ENCODE data around the gene FILIP1L. TPM values are rescaled to one million over a fixed set of nuclear protein-coding genes. Genes with fewer than 3 reads are reported as not detected.

FILIP1L gene
- total RNA-seq, 2 donors from 2014 or later = 370 to 630 TPM

DNA sequence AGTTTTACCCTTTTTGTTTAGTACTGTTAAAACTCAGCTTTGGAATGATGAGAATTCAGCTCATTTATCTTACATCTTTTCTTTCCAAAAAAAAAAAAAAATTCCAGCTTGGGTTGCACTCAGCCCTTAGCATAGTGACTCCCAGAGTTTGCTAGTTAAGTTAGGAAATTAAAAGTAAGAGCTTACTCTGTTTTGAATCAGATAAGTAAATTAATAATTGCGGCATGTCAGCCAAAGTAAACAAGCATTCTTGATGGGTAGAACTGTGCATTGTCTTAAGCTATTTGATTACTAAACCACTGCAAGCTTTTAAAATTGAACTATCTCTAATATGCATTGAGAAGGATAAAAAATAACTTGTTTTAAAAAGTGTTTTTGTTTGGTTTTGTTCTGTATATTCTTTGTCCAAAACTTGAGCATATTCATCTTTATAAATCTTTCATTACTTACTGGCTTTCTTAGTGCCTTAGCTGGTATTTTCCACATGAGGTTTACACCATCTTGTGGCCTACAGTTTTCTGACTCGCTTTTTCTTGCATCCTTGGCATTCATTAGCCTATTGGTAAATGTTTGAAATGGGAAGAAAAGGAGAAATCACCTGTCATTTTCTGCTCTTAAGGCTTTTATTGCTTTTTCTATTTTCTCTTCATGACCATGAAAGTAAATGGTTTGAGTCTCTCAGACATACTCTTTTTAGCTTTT is 107.6 kb downstream of the FILIP1L start:
- intact Hi-C loops (cut with DNase I) = no loop called here

DNA sequence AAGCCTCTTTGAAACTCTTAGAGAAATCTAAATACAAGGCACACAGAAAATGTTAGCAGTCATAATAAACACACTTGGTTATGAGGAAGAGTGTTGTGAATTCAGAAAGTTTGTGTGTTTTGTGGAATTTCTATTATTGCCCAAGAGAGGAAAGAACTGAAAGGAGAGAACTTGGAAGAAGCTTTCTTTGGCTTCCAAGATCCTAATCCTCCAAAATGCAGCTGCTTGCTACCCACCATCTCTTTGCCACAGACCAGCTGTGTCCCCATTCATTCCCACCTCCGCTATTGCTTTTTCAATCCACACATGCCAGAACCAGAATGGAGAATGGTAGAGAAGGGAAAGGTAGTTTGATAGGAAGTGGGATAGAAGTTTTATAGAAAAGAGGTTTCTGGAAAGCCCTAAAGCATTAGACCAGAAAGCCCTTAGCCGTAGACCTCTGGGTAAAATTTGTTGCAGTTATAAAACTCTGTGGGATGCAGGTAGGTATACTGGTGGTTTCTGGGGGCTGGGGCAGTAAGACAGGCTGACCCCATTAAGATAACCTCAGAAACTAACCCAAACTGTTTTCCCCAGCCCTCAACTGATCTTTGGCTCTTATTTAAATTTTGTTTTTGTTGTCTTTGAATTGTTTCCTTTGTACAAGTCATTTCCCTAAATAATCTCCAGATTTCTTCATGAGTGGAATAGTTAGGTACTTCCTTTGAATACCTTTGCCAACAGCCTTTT is 108.5 kb downstream of the FILIP1L start:
- DNase-seq (ENCODE audit: low spot score) = no peak
- intact Hi-C loops (cut with DNase I) = no loop called here

More for the DNA sequence above, 107.6 kb downstream of the FILIP1L start:
- no peak for DNase-seq (ENCODE audit: low spot score)

DNA sequence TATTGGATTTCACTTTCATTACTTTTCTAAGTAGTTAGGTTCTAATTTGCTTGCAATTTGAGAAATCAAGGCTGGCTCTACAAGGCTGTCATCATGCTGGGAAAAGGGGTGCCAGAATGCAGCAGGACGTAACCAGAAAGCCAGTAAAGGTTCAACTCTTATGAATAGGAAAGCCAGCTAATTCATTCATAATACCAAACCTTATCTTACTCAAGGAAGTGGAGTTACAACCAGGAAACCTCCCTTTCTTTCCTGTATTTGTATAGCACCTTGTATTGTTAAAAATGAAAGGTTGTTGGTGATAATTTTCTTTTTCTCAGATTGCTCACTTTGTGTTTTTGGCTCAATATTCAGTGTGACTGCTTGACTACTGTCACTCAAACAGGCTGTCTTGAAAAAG is 109.4 kb downstream of the FILIP1L start:
- intact Hi-C loops (cut with DNase I) = no loop called here
- DNase-seq (ENCODE audit: low spot score) = no peak

DNA sequence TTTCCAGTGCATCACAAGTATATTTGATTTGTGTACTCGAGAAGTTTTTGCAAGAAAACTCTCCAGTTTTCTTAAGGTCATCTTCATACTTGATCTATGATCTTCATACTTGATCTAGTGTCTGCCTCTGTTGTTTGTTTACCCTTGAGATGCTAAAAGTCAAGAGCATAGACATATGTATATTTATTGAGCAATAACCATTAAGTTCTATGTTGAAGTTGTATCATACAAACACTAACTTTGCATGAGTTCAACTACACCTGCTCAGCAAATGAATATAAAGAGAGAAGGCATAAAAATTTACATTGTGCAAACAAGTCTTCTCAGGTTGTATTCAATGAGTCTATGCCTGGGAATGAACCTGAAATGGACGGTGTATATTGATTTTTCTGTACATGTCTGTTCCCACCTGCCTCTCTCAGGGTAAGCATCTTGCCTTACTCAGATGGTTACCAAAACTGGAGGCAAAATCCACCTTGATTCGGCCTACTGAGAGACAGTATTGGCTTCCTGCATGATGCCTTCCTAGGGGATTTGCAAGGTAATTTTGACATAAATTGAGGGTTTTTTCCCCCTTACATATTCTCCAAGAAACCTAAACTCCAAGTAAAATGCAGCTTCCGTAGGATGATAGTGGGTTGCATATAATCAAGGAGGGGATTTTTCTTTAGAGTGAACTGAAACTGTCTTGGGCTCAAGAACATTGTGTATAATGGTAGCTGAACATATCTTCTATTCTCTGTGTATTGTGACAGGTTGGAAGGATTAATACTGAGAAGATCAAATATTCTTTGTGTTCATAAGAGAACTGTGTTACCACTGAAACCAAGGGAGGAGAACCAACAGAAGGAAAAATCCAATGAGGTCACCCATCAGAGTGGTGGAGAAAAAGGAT is 110.4 kb downstream of the FILIP1L start:
- DNase-seq (ENCODE audit: low spot score) = no peak
- intact Hi-C loops (cut with DNase I) = no loop called here

DNA sequence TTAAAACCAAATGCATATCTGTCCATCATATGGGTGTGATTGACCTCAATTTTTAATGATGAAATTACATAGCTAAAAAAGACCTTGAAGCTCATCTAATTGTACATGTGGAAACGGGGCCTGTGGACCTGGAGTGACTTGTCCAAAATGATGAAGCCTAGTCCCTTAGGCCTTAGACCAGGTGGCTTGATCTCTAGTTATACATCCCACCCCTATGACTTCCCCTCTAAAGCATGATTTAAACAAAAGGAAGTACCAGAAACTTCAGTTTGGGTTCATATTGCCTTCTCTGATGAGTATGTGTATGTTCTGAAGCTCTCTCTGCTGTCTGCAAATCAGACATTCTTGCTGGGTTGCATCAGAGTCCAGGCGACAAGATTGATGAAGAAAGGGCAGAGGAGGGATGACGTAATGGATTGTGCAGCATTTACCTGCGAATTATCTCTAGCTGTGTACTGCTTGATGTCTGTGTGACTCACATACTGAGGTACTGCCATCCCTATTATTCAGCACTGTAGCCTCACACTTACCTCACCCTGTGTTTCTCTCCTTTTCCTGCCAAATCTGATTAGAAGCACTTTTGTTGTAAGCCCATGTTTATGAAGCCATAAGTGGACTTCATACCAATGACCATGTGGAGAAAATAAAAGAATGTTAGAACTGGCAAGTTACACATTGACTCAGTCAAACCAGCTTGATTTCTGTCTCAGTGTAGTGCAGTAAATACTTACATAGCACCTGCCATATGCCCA is 111.5 kb downstream of the FILIP1L start:
- intact Hi-C loops (cut with DNase I) = no loop called here
- no peak for DNase-seq (ENCODE audit: low spot score)

DNA sequence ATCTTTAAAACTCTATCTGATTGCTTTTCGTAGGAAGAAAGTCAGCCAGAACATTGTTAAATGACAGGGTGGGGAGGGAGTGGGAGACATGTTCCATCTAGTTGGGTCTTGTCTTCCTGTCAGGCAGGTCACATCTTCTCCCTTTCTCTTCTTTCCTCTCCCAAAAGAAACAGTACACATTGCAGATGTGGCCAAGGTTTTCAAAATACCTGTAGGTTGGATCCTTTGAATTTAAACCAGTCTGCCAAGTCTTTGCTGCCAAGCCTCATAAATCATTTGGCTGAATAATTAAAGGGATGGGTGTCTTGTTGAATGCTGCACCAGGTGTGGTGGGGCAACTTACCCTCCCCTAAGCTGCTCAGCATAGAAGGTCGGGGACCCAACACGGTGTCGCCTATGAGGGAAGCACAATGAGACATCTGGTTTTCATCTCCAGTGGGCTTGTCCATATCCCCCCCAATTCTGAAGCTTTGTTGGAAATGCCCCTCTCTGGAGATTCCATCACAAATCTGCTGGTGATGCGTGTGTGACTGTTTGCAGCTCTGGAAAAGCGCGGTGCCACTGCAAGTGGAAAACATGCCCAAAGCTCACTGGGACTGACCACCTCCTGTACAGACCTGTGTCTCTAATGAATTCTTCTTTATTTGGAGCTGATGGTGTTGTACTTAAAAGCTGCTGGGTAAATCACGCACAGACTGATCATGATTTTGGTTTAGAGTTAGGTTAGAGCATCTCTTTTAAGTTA is 112.6 kb downstream of the FILIP1L start:
- no peak for DNase-seq (ENCODE audit: low spot score)
- intact Hi-C loops (cut with DNase I) = no loop called here

DNA sequence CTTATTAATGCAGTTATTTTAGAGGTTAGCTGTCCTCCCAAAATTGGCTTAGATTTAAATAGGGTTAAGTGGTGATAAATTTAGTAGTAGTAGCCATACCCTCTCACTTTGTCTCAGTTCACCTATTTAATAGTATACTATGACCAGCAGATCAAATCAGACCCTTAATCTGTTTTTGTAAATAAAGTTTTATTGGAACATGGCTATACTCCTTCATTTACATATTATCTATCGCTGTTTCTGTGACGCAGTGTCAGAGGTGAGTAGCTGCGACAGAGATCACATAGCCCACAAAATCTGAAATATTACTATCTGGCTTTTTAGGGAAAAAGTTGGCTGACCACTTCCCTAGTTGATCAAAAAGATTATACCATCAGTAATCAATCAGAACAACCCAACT is 113.2 kb downstream of the FILIP1L start:
- intact Hi-C loops (cut with DNase I) = no loop called here
- DNase-seq (ENCODE audit: low spot score) = no peak

DNA sequence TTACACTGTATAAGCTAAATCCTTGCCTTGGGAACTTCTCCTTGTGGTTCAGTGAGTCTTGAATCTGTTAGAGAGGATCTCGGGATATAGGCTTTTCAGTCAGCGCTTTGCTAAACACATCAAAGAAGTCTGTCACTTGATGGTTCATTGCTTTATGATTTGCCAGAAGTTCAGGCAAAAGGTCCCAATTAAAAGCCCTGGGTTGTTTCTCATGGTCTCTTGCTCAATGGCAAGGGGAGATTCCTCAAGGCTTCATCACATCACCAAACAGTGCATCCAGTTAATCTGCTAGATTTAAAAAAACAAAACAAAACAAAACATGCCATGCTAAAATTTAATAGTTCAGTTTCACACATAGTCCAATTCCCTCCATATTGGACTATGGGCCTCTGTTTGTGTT is 114.8 kb downstream of the FILIP1L start:
- DNase-seq (ENCODE audit: low spot score) = no peak

DNA sequence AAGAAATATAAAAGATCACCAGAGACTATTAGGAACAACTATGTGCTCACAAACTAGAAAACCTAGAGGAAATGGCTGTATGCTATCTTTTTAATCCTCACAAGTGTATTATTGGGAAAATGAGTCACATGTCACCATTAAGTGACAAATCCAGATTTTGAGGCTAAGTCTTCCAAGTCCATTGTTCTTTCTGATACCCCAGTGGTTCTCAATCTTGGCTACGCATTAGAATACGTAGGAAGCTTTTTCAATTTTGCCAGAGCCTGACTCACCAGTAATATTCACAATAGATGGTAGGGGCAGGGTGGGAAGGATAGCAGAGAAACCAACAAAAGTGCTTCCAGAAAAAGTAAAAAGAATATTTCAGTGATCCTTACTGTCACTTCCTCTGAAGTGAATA is 117.0 kb downstream of the FILIP1L start:
- intact Hi-C loops (cut with DNase I) = no loop called here
- DNase-seq (ENCODE audit: low spot score) = no peak

More for the DNA sequence above, 114.8 kb downstream of the FILIP1L start:
- intact Hi-C loops (cut with DNase I) = no loop called here

DNA sequence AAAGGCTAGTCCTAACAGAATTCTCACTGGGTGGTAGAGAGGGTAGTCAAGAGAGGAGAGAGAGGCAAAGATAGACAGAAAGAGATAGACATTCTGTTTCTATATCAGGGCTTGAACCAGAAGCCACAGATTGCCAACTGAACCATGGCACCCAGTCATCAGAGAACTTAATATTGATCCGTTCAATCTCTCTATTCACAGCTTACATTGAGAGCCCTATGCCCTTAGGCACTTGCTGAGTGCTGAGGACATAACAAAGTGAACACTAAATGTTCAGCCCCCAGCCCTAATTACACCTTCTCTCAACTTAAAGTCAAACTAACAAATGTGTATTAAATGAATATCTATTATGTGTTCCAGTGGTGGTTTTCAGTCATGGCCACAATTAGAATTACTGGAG is 124.1 kb downstream of the FILIP1L start:
- DNase-seq (ENCODE audit: low spot score) = no peak
- intact Hi-C loops (cut with DNase I) = no loop called here

DNA sequence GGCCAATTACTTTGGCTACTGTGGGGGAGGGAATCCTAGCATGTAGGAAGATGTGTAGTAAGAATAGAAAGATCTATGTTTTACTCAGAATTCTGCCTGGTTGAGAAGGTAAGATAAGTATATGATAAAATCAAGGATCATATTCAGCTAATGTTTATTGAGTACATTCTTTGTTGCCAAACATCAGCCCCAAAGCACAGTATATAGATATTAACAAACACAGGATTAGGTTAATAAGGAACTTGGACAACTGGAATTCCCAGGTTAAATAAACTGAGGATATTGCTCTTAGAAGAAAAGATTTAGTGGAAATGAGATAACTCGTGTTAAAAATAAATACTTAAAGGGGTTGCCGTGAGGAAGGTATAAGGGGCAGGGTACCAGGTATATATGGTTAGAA is 129.6 kb downstream of the FILIP1L start:
- DNase-seq (ENCODE audit: low spot score) = no peak
- intact Hi-C loops (cut with DNase I) = no loop called here

DNA sequence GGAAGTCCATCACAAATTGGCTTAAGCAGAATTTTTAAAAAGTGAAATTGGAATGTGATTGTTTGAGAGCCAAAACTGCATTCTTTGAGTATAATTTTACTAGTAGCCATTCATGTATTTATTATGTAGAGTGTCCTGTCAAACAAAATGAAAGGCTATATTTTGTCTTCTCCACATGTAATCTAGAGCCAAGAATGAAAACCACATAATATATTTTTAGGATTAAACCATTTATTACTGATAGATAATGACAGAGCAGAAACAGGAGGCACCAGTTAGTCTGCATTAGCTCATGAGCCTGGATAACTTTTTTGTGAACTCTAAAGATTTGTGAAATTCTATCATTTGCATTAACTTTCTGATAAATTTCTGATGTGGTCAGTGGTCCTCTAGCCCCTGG is 130.2 kb downstream of the FILIP1L start:
- intact Hi-C loops (cut with DNase I) = no loop called here
- no peak for DNase-seq (ENCODE audit: low spot score)

DNA sequence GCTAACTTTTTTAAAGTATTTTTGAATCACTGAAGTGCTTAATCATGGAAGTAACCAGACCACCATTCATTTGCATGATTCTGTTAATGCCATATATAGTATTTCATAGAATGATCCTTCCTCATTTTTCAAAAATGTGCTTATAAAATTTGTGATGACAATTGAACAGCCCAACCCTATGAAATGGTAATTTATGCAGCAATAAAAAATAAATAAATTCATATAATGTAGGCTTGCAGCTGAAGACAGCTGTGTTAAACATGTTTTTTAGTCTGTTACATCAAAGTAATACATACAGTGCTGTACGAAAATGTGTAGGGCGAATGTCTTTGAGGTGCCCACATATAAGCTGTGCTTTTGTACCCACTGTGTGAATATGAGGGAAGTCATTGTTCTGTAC is 131.7 kb downstream of the FILIP1L start:
- intact Hi-C loops (cut with DNase I) = no loop called here
- no peak for DNase-seq (ENCODE audit: low spot score)

DNA sequence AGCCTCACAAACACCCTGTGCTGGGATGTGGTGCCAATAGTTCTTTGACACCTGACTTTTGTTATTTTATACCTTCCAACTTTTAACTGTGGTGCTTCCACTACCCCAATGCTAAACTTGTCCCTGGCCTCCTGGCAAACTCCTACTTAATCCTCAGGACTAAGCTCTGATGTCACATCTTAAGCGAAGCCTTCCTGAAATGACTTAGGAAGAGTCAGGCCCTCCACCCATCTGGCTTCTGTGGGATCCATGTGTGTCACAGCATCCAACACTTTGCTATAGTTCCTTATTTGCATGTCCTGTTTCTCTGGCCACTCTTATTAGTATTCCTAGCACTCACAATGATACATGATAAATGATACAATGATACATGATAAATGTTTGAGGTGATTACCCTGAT is 133.2 kb downstream of the FILIP1L start:
- intact Hi-C loops (cut with DNase I) = no loop called here

DNA sequence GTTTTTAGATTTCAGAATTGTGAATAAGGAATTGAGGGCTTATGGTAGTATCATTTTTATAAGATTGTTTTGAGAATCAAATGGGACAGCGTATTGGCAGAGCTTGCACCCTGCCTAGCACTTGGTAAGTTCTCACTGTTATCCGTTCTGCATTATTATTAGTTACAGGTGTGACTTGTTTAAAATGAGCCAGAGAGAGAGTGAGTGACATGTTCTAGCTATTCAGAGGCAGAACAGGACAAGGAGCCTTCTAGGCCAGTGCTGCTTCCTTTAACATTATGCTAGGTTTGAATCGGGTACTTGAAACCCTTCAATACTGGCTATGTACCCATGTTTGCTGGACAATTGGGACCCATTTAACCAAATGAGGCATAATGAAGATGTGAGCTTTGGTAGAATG is 133.7 kb downstream of the FILIP1L start:
- intact Hi-C loops (cut with DNase I) = no loop called here

More for the DNA sequence above, 133.2 kb downstream of the FILIP1L start:
- DNase-seq (ENCODE audit: low spot score) = no peak

DNA sequence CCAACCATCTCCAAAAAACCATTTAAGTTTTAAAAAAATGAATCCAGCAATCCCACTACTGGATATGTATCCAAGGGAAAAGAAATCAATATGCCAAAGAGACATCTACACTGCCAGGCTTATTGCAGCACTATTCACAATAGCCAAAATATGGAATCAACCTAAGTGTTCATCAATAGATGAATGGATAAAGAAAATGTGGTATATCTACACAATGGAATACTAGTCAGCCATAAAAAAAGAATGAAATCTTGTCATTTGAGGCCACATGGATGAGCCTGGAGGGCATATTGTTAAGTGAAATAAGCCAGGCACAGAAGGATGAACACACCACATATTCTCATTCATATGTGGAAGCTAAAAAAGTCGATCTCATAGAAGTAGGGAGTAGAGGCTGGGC is 136.1 kb downstream of the FILIP1L start:
- DNase-seq (ENCODE audit: low spot score) = no peak
- intact Hi-C loops (cut with DNase I) = no loop called here

More for the DNA sequence above, 133.7 kb downstream of the FILIP1L start:
- DNase-seq (ENCODE audit: low spot score) = no peak

DNA sequence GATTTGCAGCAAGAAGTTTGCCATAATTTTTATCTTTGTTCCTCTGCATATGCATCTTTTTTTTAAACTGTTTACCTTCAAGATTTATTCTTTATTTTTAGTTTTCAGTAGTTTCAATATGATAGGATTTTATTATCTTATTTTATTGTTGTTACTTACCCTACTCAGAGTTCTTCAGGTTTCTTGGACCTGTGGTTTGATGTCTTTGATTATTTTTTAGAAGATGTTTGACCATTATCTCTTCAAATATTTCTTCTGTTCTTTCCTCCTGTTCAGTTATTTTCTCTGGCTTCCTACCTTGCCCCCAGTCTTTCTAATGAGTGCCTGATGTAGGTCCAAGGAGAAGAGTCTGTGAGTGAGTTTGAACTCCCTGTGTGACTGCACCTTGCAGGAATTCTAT is 137.7 kb downstream of the FILIP1L start:
- intact Hi-C loops (cut with DNase I) = no loop called here

DNA sequence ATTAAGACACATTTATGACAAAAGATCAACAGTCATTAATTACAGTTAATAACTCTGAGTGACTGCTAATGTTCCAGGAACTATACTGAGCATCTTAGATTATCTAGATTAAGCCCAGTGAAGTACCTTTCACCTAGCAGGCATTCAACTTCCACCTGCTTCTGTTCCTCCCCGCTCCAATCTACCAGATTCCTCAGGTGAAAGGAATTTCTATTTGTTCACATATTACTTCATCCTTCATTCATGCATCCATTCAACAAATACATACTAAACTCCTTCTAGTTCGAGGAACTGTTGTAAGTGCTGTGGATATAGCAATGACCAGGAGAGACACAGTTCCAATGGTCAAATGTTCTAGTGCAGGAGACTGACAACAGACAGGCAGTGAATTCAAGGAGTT is 139.3 kb downstream of the FILIP1L start:
- intact Hi-C loops (cut with DNase I) = no loop called here

More for the DNA sequence above, 137.7 kb downstream of the FILIP1L start:
- DNase-seq (ENCODE audit: low spot score) = no peak

More for the DNA sequence above, 139.3 kb downstream of the FILIP1L start:
- no peak for DNase-seq (ENCODE audit: low spot score)

Data from posterior vena cava (tissue), 2 donors.